C4-2B (cell line): ENCODE measurements around the gene ZDHHC7.

Experiments
- ZFX ChIP-seq: fragments of 450-650 bp; IDR thresholded peaks from 2 replicates; pipeline ENCODE4 v1.6.1; 2017
- TF ChIP-seq, protein P1 (sequence below): fragments of 450-650 bp; conservative IDR thresholded peaks from 2 replicates; pipeline ENCODE4 v1.5.1; 2017; ENCODE audit warnings: mild to moderate bottlenecking

DNA sequence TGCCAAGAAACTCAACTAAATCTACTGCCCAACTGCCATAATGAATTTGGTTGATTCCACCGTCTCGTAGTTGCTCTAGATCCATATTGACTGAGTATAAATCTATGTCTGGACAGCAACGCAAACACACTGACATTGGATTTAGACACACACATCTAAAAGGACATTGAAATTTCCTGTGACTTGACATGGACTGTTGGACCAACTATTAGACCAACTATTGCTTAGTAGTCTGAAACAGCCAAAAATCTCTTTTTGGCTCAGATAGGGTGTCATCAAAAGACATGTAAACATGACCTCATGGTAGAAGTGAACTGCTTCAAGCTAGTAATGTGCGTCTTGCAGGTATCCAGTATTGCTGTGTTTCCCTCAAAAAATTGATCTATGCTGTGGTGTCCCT is 47.6 kb upstream of the ZDHHC7 start:
- TF ChIP-seq, protein P1, sequence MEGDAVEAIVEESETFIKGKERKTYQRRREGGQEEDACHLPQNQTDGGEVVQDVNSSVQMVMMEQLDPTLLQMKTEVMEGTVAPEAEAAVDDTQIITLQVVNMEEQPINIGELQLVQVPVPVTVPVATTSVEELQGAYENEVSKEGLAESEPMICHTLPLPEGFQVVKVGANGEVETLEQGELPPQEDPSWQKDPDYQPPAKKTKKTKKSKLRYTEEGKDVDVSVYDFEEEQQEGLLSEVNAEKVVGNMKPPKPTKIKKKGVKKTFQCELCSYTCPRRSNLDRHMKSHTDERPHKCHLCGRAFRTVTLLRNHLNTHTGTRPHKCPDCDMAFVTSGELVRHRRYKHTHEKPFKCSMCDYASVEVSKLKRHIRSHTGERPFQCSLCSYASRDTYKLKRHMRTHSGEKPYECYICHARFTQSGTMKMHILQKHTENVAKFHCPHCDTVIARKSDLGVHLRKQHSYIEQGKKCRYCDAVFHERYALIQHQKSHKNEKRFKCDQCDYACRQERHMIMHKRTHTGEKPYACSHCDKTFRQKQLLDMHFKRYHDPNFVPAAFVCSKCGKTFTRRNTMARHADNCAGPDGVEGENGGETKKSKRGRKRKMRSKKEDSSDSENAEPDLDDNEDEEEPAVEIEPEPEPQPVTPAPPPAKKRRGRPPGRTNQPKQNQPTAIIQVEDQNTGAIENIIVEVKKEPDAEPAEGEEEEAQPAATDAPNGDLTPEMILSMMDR = no peak
- no peak for TF ChIP-seq ZFX
